H1 (cell line): ENCODE data around the gene GDF3.

Experiments
- EGR1 ChIP-seq: IDR thresholded peaks from 2 replicates; pipeline ENCODE4 v1.6.1; 2011; ENCODE audit warnings: low read depth, low read length, borderline replicate concordance
- POLR2A ChIP-seq, 2 experiments: IDR thresholded peaks; 1 replicate in 1 of 2; 2 replicates in 1 of 2; pipeline ENCODE4 v1.6.1; 2011; ENCODE audit warnings: low read depth in 2 of 2, low read length in 2 of 2, mild to moderate bottlenecking in 2 of 2; ENCODE audit errors: control extremely low read depth in 1 of 2
- TF ChIP-seq, protein P1 (sequence below), 3 experiments: IDR thresholded peaks; 1 replicate in 2 of 3; 2 replicates in 1 of 3; pipeline versions ENCODE4 v1.5.1 to v1.6.1; 2011; ENCODE audit warnings: low read length in 3 of 3, mild to moderate bottlenecking in 3 of 3, inconsistent platforms in 2 of 3, low read depth in 1 of 3, moderate library complexity in 1 of 3; ENCODE audit not compliant: insufficient read depth in 1 of 3; ENCODE audit errors: control extremely low read depth in 1 of 3

DNA sequence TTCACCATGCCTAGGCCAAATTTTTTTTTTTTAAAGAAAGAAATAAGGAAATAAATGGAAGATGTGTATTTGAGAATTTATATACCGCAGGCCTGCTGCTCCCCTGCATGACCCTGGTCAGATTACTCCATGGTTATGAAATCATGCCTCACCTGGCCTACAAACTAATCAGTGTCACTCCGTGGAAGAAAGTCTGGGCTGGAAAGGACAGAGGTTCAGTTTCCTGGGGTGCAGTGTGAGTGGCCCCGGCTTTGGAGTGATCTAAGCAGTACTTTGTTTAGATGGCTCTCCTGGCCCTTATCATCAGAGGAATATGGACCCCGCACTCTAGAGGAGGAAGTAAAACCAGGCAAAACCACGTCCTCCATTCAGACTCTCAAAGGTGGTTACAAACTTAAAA lies 39.5 kb downstream of the GDF3 start:
- no peak for TF ChIP-seq POLR2A (IDR thresholded peaks at IDR 0.05; ENCODE audit: control extremely low read depth in 1 of 2, low read depth in 2 of 2, low read length in 2 of 2)
- TF ChIP-seq, protein P1, sequence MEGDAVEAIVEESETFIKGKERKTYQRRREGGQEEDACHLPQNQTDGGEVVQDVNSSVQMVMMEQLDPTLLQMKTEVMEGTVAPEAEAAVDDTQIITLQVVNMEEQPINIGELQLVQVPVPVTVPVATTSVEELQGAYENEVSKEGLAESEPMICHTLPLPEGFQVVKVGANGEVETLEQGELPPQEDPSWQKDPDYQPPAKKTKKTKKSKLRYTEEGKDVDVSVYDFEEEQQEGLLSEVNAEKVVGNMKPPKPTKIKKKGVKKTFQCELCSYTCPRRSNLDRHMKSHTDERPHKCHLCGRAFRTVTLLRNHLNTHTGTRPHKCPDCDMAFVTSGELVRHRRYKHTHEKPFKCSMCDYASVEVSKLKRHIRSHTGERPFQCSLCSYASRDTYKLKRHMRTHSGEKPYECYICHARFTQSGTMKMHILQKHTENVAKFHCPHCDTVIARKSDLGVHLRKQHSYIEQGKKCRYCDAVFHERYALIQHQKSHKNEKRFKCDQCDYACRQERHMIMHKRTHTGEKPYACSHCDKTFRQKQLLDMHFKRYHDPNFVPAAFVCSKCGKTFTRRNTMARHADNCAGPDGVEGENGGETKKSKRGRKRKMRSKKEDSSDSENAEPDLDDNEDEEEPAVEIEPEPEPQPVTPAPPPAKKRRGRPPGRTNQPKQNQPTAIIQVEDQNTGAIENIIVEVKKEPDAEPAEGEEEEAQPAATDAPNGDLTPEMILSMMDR (IDR thresholded peaks at IDR 0.05; ENCODE audit: control extremely low read depth in 1 of 3, insufficient read depth in 1 of 3, low read depth in 1 of 3, low read length in 3 of 3): no peak
- no peak for TF ChIP-seq EGR1
